NB4 (cell line): ENCODE results near the gene HSD11B1L.

Experiments
- CTCF ChIP-seq: IDR thresholded peaks from one replicate; pipeline ENCODE4 v1.5.1; 2012; ENCODE audit warnings: low read depth, low read length
- MAX ChIP-seq: IDR thresholded peaks from 2 replicates; pipeline ENCODE4 v1.6.1; 2011; ENCODE audit warnings: low read depth, low read length
- POLR2A ChIP-seq: IDR thresholded peaks from 2 replicates; pipeline ENCODE4 v1.6.1; 2011; ENCODE audit warnings: mild to moderate bottlenecking; ENCODE audit not compliant: insufficient read length; ENCODE audit errors: extremely low read depth

- no peak for TF ChIP-seq POLR2A
- no peak for TF ChIP-seq CTCF
- no peak for TF ChIP-seq MAX
Observed at GRCh38 chr19:5706876-5707573, 26.2 kb downstream of the HSD11B1L start.
